COLO668 (cell line): ENCODE data around the gene ALG12.

Experiments
- DNase-seq: peaks from one replicate; lab custom pipeline; 2025; ENCODE audit not compliant: unreplicated experiment; lab: John Stamatoyannopoulos, UW

The ALG12 gene

GRCh38 chr22:49958366-49958921 is 40.2 kb upstream of the ALG12 start:
- no peak for DNase-seq

DNA sequence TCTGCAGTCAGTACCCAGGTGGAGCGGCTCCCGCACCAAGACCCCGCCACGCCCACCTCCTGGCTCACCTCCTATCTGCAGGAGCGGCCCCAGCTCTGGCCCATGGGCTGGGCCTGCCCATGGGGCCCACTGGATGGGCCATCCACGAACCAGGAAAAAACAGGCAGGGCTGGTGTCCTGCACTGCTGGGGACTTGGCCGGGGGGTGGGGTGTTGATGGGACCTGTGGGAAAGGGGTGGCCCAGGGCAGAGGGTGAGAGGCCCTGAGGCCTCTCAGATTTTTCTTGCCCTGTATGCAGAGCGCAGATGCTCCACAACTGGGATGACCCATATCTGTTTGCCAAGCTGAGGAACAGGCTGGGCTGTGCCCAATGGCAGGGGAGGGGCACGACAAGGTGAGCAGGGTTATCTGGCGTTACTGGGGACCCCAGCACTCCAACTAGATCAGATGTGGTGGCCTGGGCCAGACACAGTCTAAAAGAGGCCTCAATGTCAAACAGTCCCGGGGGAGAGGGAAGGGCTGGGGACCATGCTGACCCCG is 39.7 kb upstream of the ALG12 start:
- DNase-seq, result no peak

DNA sequence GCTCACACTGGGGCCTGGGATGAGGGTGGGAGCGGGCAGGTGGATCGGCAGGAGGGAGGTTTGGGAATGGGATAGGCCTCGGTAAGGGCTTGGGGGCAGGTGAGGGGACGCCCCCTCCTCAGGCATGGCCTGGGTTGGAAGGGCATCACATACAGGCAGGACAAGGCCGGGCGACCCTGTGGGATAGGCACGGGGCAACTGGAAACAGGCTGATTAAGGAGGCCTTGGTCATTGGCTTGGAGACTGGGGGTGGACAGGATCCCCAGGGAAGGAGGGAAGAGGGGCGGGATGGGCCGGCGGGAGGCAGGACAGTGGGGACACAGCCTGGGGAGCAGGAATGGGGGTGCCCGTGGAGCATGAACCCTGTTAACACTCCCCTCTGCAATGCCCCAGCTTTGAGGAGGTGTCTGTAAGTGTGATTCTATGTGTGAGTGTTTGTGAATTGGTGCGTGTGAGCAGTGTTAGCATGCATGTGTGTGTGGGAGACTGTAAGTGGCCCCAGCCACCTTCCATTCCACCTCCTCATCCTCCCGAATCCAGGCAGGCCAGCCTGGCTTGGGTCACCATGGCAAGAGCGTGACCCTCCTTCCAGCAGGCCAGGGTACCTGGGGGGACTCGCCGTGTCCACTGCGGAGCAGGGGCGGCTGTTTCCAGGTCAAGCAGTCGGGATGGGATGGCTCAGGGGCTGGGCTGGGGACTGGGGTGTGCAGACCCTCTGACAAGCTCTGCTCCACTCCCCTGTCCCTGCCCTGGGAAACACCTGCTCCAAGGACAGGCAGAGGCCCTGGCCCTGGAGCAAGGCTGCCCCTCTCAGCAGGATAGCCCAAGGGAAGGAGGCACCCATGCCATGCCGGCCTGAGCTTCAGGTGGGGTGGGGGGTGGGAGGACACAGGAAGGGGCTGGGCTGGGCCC is 38.9 kb upstream of the ALG12 start:
- no peak for DNase-seq

- DNase-seq, result no peak
These were observed 38.2 kb upstream of the ALG12 start for GRCh38 chr22:49956418-49956770.

GRCh38 chr22:49955581-49956417 is 37.6 kb upstream of the ALG12 start:
- no peak for DNase-seq

GRCh38 chr22:49954991-49955580 is 36.8 kb upstream of the ALG12 start:
- no peak for DNase-seq

DNA sequence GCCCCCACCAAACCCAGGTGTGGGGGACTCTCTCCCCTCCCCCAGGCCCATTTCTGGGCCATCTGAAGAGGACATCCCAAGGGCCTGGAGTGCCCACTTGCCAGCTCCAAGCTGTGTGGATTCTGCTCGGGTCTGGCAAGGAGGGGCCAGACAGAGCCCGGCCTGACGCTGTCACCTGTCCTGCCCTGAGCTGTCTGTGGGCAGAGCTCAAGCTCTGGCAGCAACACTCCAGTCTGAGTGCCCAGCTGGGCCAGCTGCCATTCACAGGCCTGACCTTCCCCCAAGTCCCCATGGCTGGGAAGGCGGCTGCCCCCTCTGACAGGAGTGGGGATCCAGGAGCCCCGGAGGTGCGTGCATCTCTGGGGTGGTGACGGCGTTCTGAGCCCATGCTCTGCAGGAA is 36.1 kb upstream of the ALG12 start:
- DNase-seq, result peak; percentile 45

DNA sequence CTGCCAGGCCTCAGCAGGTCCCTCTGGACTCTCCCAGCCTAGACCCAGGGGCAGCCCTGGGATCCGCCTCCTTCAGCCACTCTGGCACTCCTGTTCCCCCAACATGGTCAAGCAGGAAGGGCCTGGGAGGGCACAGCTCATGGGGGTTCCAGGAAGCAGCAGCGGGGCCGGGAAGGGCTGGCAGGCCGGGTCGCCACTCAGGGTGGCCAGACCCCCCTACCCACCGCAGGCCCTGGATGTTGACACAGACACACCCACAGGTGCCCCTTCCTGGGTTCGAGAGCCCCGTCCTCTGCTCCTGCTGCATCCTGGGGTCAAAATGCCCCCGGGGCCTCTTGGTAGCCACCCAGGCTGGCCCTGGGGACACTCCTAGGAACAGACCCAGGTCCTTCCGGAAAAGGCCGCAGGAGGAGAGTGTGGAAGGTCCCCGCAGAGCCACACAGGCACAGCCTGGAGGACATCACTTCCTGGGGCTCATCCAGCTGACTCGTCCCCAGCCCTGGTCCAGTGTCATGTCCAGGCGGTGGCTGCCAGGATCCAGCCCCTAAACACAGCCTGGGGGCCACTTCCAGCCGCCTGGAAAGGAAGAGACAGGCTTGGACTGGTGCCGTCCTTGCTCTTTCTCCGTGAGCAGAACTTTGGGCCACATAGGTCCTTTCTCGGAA is 35.6 kb upstream of the ALG12 start:
- DNase-seq, result no peak

DNA sequence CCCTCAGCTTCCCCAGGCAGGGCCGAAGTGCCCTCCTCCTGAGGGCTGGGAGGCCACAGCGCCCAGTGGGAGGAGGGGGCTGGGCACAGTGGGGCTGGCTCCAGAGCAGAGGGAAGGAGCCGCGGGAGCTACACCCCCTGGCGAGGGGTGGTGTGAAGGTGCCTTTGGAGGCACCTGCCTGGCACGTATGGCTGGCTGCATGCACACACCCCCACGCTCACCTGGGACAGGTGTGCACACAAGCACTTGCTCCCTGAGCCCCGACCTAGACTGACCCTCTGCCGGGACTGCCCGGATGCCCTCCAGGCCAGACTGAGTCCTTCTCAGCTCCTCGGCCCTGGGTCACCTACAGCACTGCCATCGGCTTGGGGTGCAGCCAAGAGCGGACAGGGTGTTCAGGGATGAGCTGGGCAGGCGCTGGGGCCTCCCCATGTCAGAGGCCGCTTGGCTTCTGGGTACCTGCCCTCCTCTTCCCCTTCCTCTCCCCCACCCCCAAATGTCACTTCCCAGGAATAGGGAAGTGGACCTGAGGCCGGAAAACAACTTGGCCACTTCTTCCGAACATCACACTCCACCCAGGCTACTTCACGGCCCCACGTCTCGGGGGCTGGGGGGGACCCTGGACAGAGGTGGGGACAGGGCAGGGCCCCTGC is 34.9 kb upstream of the ALG12 start:
- peak; percentile 74 for DNase-seq

GRCh38 chr22:49951986-49952896 is 34.0 kb upstream of the ALG12 start:
- DNase-seq, result no peak

GRCh38 chr22:49951678-49951985 is 33.4 kb upstream of the ALG12 start:
- no peak for DNase-seq

DNA sequence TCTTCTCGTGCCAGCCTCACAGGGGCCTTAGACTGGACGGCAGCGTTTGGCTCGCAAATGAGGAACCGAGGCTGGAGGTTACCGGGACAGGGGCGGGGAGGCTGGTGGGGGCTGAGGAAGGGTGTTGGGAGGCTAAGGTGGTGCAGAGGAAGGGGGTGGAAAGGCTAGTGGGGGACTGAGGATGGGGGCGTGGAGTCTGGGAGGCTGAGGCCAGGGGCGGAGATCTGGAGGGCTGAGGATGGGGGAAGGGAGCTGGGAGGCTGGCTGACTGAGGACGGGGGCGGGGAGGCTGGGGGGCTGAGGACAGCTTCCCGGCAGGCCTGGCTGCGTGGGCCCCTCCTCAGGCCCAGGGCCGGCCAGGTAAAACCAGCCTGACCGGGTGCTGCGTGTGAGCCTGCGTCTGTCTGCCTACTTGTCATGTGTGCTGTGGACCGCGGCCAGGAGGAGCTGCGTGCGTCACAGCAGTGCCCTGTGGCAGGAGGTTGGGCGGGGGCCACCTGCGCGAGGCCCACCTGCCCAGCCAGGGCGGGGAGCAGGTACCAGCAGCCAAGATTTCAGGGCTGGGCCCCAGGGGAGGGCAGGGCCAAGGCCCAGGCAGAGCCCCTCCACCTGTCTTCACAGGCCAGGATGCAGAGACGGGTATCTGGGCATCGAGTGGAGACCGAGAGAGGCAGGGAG is 32.9 kb upstream of the ALG12 start:
- peak; percentile 88 for DNase-seq

DNA sequence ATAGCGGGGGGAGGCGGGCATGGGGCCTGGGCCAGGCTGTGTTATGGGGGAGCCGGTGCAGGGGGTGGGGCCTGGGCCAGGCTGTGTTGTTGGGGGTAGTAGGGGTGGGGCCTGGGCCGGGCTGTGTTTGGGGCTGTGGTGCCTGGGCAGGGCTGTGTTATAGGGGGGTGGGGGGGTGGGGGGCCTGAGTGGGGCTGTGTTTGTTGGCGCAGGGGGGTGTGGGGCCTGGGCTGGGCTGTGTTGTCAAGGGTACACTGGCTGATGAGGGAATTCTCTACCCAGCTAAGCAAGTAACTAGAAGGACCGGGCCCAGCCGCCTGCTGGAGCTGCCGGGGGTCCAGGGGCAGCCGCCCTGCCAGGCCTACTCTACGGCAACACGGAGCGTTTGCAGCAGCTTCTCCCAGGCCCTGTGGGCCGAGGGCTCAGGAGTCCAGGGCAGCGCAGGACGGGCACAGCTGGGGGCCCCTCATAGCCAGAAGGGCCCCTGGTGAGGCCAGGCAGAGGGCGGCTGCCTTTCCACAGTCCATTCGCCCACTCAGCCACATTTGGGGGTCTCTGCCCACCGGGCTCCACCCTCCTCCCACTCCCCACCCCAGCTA is 32.3 kb upstream of the ALG12 start:
- no peak for DNase-seq

GRCh38 chr22:49949914-49950292 is 31.7 kb upstream of the ALG12 start:
- no peak for DNase-seq

GRCh38 chr22:49948958-49949913 is 31.0 kb upstream of the ALG12 start:
- peak; percentile 53 for DNase-seq

GRCh38 chr22:49948116-49948957 is 30.1 kb upstream of the ALG12 start:
- DNase-seq, result peak; percentile 31
